Cardiac muscle cell (in vitro differentiated cells and primary cell): ENCODE results near the gene MAPKBP1. TPM values are rescaled to one million over a fixed set of nuclear protein-coding genes. Genes with fewer than 3 reads are reported as not detected.

Source experiments
- DNase-seq, 2 donors: peaks; one replicate each; pipeline versions ENCODE4 v3.0.0 to v3.0.0-alpha.2; 2010 to 2017; ENCODE audit warnings: low read depth in 1 of 2, low spot score in 1 of 2
- H3K27ac ChIP-seq: fragments of 200-600 bp; sonication (generic); 2 replicates; pipeline ENCODE4 v1.5.1; 2016
- H3K27me3 ChIP-seq: fragments of 200-600 bp; sonication (generic); 2 replicates; pipeline ENCODE4 v1.6.0; 2016; ENCODE audit warnings: control low read depth
- H3K36me3 ChIP-seq: fragments of 200-600 bp; sonication (generic); 2 replicates; pipeline ENCODE4 v1.5.1; 2016; ENCODE audit warnings: control low read depth
- H3K4me1 ChIP-seq: fragments of 200-600 bp; sonication (generic); 2 replicates; pipeline ENCODE4 v1.8.1; 2017; ENCODE audit warnings: low read depth, mild to moderate bottlenecking, mixed run types
- H3K4me3 ChIP-seq: fragments of 200-600 bp; sonication (generic); 2 replicates; pipeline ENCODE4 v1.5.1; 2016; ENCODE audit warnings: mild to moderate bottlenecking
- H3K9me3 ChIP-seq: fragments of 200-600 bp; sonication (generic); 2 replicates; pipeline ENCODE4 v1.5.1; 2017; ENCODE audit warnings: low read depth, mild to moderate bottlenecking, control low read depth
- polyA plus RNA-seq: library from polyadenylated mRNA; unstranded; fragments of >200 nt; fragmentation: Nextera tagmentation; extraction: Ambion mirVana; gene quantifications from 2 replicates; pipeline ENCODE4 v1.2.1, GENCODE V29; 2016
- total RNA-seq: library from RNA; depleted of rRNA; stranded (reverse); fragments of >200 nt; gene quantifications from 2 replicates; pipeline ENCODE4 v1.2.3, GENCODE V29; 2016
- TF ChIP-seq, protein P1 (sequence below): IDR thresholded peaks from 2 replicates; pipeline ENCODE4 v1.5.1; 2012; ENCODE audit warnings: low read depth, mild to moderate bottlenecking, low read length

Gene MAPKBP1
- total and polyA plus RNA-seq, 2 experiments from 2014 or later = 37.7 to 109 TPM

GRCh38 chr15:41790756-41791546 is 16.7 kb downstream of the MAPKBP1 start:
- Histone ChIP-seq H3K9me3 (no peaks in the 10 kb centered on the region), H3K4me1 (peaks cover 72% of the 10 kb centered on the region), H3K27me3 (no peaks in the 10 kb centered on the region), H3K36me3 (no peaks in the 10 kb centered on the region), H3K4me3 (no peak overlapping the region), H3K27ac (peak overlapping the region; percentile 95)
- TF ChIP-seq, protein P1, sequence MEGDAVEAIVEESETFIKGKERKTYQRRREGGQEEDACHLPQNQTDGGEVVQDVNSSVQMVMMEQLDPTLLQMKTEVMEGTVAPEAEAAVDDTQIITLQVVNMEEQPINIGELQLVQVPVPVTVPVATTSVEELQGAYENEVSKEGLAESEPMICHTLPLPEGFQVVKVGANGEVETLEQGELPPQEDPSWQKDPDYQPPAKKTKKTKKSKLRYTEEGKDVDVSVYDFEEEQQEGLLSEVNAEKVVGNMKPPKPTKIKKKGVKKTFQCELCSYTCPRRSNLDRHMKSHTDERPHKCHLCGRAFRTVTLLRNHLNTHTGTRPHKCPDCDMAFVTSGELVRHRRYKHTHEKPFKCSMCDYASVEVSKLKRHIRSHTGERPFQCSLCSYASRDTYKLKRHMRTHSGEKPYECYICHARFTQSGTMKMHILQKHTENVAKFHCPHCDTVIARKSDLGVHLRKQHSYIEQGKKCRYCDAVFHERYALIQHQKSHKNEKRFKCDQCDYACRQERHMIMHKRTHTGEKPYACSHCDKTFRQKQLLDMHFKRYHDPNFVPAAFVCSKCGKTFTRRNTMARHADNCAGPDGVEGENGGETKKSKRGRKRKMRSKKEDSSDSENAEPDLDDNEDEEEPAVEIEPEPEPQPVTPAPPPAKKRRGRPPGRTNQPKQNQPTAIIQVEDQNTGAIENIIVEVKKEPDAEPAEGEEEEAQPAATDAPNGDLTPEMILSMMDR = no peak
- DNase-seq = peak; percentile 49 to 63

GRCh38 chr15:41791547-41791937 is 17.3 kb downstream of the MAPKBP1 start:
- H3K4me3 ChIP-seq = no peak overlapping the region
- TF ChIP-seq, protein P1 = no peak
- H3K27ac ChIP-seq = peak overlapping the region; percentile 95
- no peaks in the 10 kb centered on the region for H3K27me3 ChIP-seq
- peaks cover 78% of the 10 kb centered on the region for H3K4me1 ChIP-seq
- no peak for DNase-seq
- no peaks in the 10 kb centered on the region for H3K9me3 ChIP-seq
- H3K36me3 ChIP-seq = no peaks in the 10 kb centered on the region

GRCh38 chr15:41792000-41792637 is 17.8 kb downstream of the MAPKBP1 start:
- Histone ChIP-seq H3K9me3 (no peaks in the 10 kb centered on the region), H3K4me1 (peaks cover 83% of the 10 kb centered on the region), H3K27ac (peak overlapping the region; percentile 95), H3K36me3 (no peaks in the 10 kb centered on the region), H3K4me3 (no peak overlapping the region), H3K27me3 (no peaks in the 10 kb centered on the region)
- DNase-seq = no peak
- TF ChIP-seq, protein P1 = no peak

- Histone ChIP-seq H3K27ac (peak overlapping the region; percentile 95), H3K27me3 (no peaks in the 10 kb centered on the region), H3K9me3 (no peaks in the 10 kb centered on the region), H3K4me1 (peaks cover 84% of the 10 kb centered on the region), H3K36me3 (no peaks in the 10 kb centered on the region), H3K4me3 (no peak overlapping the region)
- no peak for DNase-seq
- TF ChIP-seq, protein P1 = no peak
Observed at GRCh38 chr15:41794081-41794480, 19.8 kb downstream of the MAPKBP1 start.

GRCh38 chr15:41795996-41796856 is 21.9 kb downstream of the MAPKBP1 start:
- Histone ChIP-seq H3K27me3 (no peaks in the 10 kb centered on the region), H3K27ac (peak overlapping the region; percentile 92), H3K4me3 (no peak overlapping the region), H3K36me3 (no peaks in the 10 kb centered on the region), H3K4me1 (peaks cover 73% of the 10 kb centered on the region), H3K9me3 (no peaks in the 10 kb centered on the region)
- peak in 1 of 2 donors; percentile 70 for DNase-seq
- TF ChIP-seq, protein P1 = no peak
